ENCODE measurements around the gene EYA2. TPM values are rescaled to one million over a fixed set of nuclear protein-coding genes. Genes with fewer than 3 reads are reported as not detected.

Gene EYA2
- total RNA-seq, 1 experiment from 2014 or later, result 0.74 TPM

DNA sequence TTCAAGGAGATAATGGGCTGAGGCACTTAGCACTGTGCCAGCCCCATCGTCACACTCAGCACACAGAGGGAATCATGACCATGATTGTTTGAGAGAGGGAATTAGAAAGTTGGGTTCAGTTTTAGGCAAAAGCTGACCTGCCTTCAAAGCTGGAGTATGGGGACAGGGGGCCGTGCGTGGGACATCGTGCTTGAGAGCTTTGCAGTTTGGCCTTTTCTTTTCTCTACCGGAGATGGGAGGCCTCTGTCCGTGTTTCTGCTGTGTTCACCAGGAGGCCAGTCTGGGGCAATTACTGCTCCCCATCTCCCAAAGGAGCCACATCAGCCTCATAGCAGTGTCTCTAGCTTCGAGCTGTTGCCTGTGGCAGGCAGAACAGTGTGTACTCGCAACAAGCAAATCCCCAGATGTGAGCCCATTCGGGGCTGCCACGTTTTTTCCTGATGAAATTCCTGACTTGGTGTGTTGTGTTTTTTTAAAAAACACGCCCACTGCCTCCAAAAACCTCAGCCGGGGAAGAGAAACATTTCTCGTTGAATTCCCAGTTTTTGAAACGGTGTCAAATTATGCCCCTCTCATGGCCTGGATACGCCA lies 20.2 kb downstream of the EYA2 start:
- Histone ChIP-seq H3K9ac (ENCODE audit: extremely low read depth, insufficient read length, low read length) (no peak overlapping the region), H2BK15ac (ENCODE audit: low read depth, low read length) (no peak overlapping the region), H3K9me3 (ENCODE audit: control insufficient read depth, low read depth, low read length) (no peaks in the 10 kb centered on the region), H2AK5ac (ENCODE audit: insufficient read length, low read length) (no peak overlapping the region), H3T11ph (ENCODE audit: low read length) (no peak overlapping the region), H3K4ac (ENCODE audit: low read depth, low read length) (no peak overlapping the region), H3K23ac (ENCODE audit: insufficient read length, low read depth, low read length) (no peak overlapping the region), H3K79me2 (ENCODE audit: insufficient read depth, low read length) (no peaks in the 10 kb centered on the region), H4K5ac (ENCODE audit: insufficient read length, low read depth, low read length) (no peak overlapping the region), H4K20me1 (ENCODE audit: control insufficient read depth, insufficient read depth, insufficient read length) (no peaks in the 10 kb centered on the region), H3K14ac (ENCODE audit: insufficient read depth, low read length) (no peak overlapping the region), H3K4me2 (ENCODE audit: insufficient read depth, insufficient read length, low read length) (no peak overlapping the region), H3K4me1 (ENCODE audit: insufficient read depth, low read length) (no peaks in the 10 kb centered on the region), H2AFZ (ENCODE audit: low read length) (no peak overlapping the region), H2BK5ac (ENCODE audit: insufficient read length, low read length) (no peak overlapping the region), H4K91ac (ENCODE audit: insufficient read length, low read depth, low read length) (no peak overlapping the region), H3K18ac (ENCODE audit: insufficient read length, low read depth, low read length) (no peak overlapping the region), H2BK20ac (ENCODE audit: low read depth, low read length, poor library complexity, severe bottlenecking) (no peak overlapping the region), H2BK12ac (ENCODE audit: insufficient read length, low read depth, low read length) (no peak overlapping the region), H3K56ac (ENCODE audit: insufficient read length, low read depth, low read length) (no peak overlapping the region), H3K79me1 (ENCODE audit: insufficient read depth, low read depth, low read length, poor library complexity, severe bottlenecking) (no peaks in the 10 kb centered on the region), H4K8ac (replicated peaks; ENCODE audit: insufficient read length, low read depth, low read length) (no peak overlapping the region), H3K27me3 (ENCODE audit: insufficient read depth, low read length) (no peaks in the 10 kb centered on the region), H3K23me2 (ENCODE audit: insufficient read length, low read depth, low read length, poor library complexity, severe bottlenecking) (no peaks in the 10 kb centered on the region), H2BK120ac (ENCODE audit: low read depth, low read length, poor library complexity, severe bottlenecking) (no peak overlapping the region), H3K27ac (ENCODE audit: insufficient read length, low read depth, low read length) (no peak overlapping the region)
- Mint-ChIP-seq H3K4me1 (peaks cover 6 to 7% of the 10 kb centered on the region in 2 experiments), H3K36me3 (ENCODE audit: insufficient read depth in 1 of 3, low read depth in 3 of 3) (peaks cover 1 to 16% (median 2%) of the 10 kb centered on the region in 3 experiments; a peak in 2 of 7 replicates), H3K9me3 (peaks cover 10 to 11% of the 10 kb centered on the region in 2 experiments; a peak in 4 of 5 replicates), H3K4me3 (no peak overlapping the region), H3K27ac (no peak overlapping the region), H3K27me3 (ENCODE audit: low read depth) (peaks cover 4% of the 10 kb centered on the region)
- DNase-seq, result no peak
- WGBS (ENCODE audit: extremely low coverage, insufficient read length, low lambda C conversion rate), result no CpG with 5 or more reads among the region's 15 CpGs
- TF ChIP-seq, protein P1, sequence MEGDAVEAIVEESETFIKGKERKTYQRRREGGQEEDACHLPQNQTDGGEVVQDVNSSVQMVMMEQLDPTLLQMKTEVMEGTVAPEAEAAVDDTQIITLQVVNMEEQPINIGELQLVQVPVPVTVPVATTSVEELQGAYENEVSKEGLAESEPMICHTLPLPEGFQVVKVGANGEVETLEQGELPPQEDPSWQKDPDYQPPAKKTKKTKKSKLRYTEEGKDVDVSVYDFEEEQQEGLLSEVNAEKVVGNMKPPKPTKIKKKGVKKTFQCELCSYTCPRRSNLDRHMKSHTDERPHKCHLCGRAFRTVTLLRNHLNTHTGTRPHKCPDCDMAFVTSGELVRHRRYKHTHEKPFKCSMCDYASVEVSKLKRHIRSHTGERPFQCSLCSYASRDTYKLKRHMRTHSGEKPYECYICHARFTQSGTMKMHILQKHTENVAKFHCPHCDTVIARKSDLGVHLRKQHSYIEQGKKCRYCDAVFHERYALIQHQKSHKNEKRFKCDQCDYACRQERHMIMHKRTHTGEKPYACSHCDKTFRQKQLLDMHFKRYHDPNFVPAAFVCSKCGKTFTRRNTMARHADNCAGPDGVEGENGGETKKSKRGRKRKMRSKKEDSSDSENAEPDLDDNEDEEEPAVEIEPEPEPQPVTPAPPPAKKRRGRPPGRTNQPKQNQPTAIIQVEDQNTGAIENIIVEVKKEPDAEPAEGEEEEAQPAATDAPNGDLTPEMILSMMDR (conservative IDR thresholded peaks at IDR 0.05), result no peak
